CD4-positive, alpha-beta memory T cell (primary cell): ENCODE measurements around the gene KIAA0753. TPM values are rescaled to one million over a fixed set of nuclear protein-coding genes. Genes with fewer than 3 reads are reported as not detected.
"Not testable (repeated sequence)": the region's sequence is repeated elsewhere in the genome, so short reads cannot be mapped to it uniquely, and the experiment has no call there.

Experiments used
- CTCF ChIA-PET: fragments of 350-600 bp; sonication (Branson Sonifier 250); formaldehyde crosslinking; loops from one replicate; lab custom pipeline; 2021; ENCODE audit warnings: inconsistent platforms; ENCODE audit not compliant: partially characterized antibody; lab: Charles Lee
- POLR2A ChIA-PET: fragments of 350-600 bp; sonication (Branson Sonifier 250); formaldehyde crosslinking; loops from one replicate; lab custom pipeline; 2021; ENCODE audit not compliant: partially characterized antibody; lab: Charles Lee
- DNase-seq, 5 donors: peaks; one replicate each; pipeline versions ENCODE4 v3.0.0 to v3.0.0-alpha.2; 2020 to 2022; ENCODE audit warnings: mixed read lengths in 1 of 5
- H3K27ac ChIP-seq: one replicate; pipeline ENCODE4 v1.7.0; 2013; ENCODE audit warnings: low read depth, low read length
- H3K27me3 ChIP-seq: 2 replicates; pipeline ENCODE4 v1.7.0; 2013; ENCODE audit warnings: mild to moderate bottlenecking, low read length, moderate library complexity; ENCODE audit not compliant: insufficient read depth
- H3K36me3 ChIP-seq: 2 replicates; pipeline ENCODE4 v1.7.0; 2013; ENCODE audit warnings: mild to moderate bottlenecking, low read length, moderate library complexity; ENCODE audit not compliant: insufficient read depth
- H3K4me1 ChIP-seq: 2 replicates; pipeline ENCODE4 v1.7.0; 2013; ENCODE audit warnings: mild to moderate bottlenecking, low read length, moderate library complexity; ENCODE audit not compliant: insufficient read depth
- H3K4me3 ChIP-seq, 2 donors: one replicate each; pipeline ENCODE4 v1.7.0; 2013; ENCODE audit warnings: low read length in 2 of 2, mild to moderate bottlenecking in 1 of 2
- H3K9me3 ChIP-seq, 2 donors: one replicate each; pipeline ENCODE4 v1.7.0; 2013; ENCODE audit warnings: low read length in 2 of 2, control low read depth in 1 of 2; ENCODE audit not compliant: control insufficient read depth in 1 of 2
- H3K27ac Mint-ChIP-seq, 7 donors: one replicate each; pipeline ENCODE4 v1.8.0; 2020 to 2021; ENCODE audit warnings: mixed read lengths in 7 of 7, mild to moderate bottlenecking in 6 of 7, inconsistent platforms in 3 of 7, moderate library complexity in 3 of 7
- H3K27me3 Mint-ChIP-seq, 2 donors: one replicate each; pipeline ENCODE4 v1.8.0; 2020 to 2021; ENCODE audit warnings: mixed read lengths in 2 of 2
- H3K36me3 Mint-ChIP-seq, 2 donors: one replicate each; pipeline ENCODE4 v1.8.0; 2020 to 2021; ENCODE audit warnings: mixed read lengths in 2 of 2, inconsistent platforms in 1 of 2, mild to moderate bottlenecking in 1 of 2
- H3K4me1 Mint-ChIP-seq, 4 donors: one replicate each; pipeline ENCODE4 v1.8.0; 2020 to 2021; ENCODE audit warnings: mixed read lengths in 4 of 4, mild to moderate bottlenecking in 1 of 4
- H3K4me3 Mint-ChIP-seq, 8 donors: one replicate each; pipeline ENCODE4 v1.8.0; 2020 to 2021; ENCODE audit warnings: mixed read lengths in 8 of 8, mild to moderate bottlenecking in 7 of 8, moderate library complexity in 6 of 8, inconsistent platforms in 3 of 8
- H3K9me3 Mint-ChIP-seq, 8 donors: one replicate each; pipeline ENCODE4 v1.8.0; 2020 to 2021; ENCODE audit warnings: mixed read lengths in 8 of 8, mild to moderate bottlenecking in 5 of 8, inconsistent platforms in 3 of 8, moderate library complexity in 1 of 8
- intact Hi-C: fragments of 100-400 bp; cut with micrococcal nuclease; formaldehyde crosslinking; loops from one replicate; pipeline ENCODE4 v1.15.1; 2023
- polyA plus RNA-seq, 2 donors: library from polyadenylated mRNA; unstranded; fragments of 300-500 nt; fragmentation: Illumina TruSeq; gene quantifications; one replicate each; pipeline ENCODE4 v1.2.3, GENCODE V29; 2021
- total RNA-seq, 2 experiments: library from RNA; stranded (reverse); gene quantifications; one replicate each; pipeline ENCODE4 v1.2.3, GENCODE V29; 2021

Gene KIAA0753
- total and polyA plus RNA-seq, 4 experiments from 2014 or later = 1.8 to 18.6 (median 9.5) TPM

GRCh38 chr17:6602141-6602540, 38.4 kb downstream of the KIAA0753 start:
- Mint-ChIP-seq H3K4me1 (peaks cover 0 to 6% (median 0%) of the 10 kb centered on the region in 4 donors), H3K9me3 (no peaks in the 10 kb centered on the region), H3K4me3 (no peak overlapping the region), H3K27ac (no peak overlapping the region), H3K36me3 (peaks cover 66 to 83% of the 10 kb centered on the region in 2 donors), H3K27me3 (no peaks in the 10 kb centered on the region)
- no peak overlapping the region for H3K27ac ChIP-seq
- POLR2A ChIA-PET = no interaction called here
- H3K27me3 ChIP-seq = no peaks in the 10 kb centered on the region
- CTCF ChIA-PET = no interaction called here
- intact Hi-C loops = no loop called here
- H3K4me3 ChIP-seq = no peak overlapping the region
- no peaks in the 10 kb centered on the region for H3K9me3 ChIP-seq
- no peaks in the 10 kb centered on the region for H3K4me1 ChIP-seq
- no peak for DNase-seq
- H3K36me3 ChIP-seq = peaks cover 33% of the 10 kb centered on the region

GRCh38 chr17:6599364-6599763, 41.1 kb downstream of the KIAA0753 start:
- Mint-ChIP-seq H3K27ac (no peak overlapping the region), H3K27me3 (no peaks in the 10 kb centered on the region), H3K4me3 (no peak overlapping the region), H3K36me3 (peaks cover 67 to 84% of the 10 kb centered on the region in 2 donors), H3K9me3 (no peaks in the 10 kb centered on the region), H3K4me1 (peaks cover 0 to 6% (median 0%) of the 10 kb centered on the region in 4 donors)
- H3K27me3 ChIP-seq = no peaks in the 10 kb centered on the region
- ChIA-PET CTCF (no interaction called here), POLR2A (no interaction called here)
- H3K36me3 ChIP-seq = peaks cover 28% of the 10 kb centered on the region
- H3K4me1 ChIP-seq = no peaks in the 10 kb centered on the region
- no peak for DNase-seq
- H3K9me3 ChIP-seq = no peaks in the 10 kb centered on the region
- intact Hi-C loops = no loop called here
- H3K27ac ChIP-seq = no peak overlapping the region
- H3K4me3 ChIP-seq = no peak overlapping the region

- no peak overlapping the region for H3K27ac ChIP-seq
- ChIA-PET POLR2A (no interaction called here), CTCF (no interaction called here)
- no peaks in the 10 kb centered on the region for H3K27me3 ChIP-seq
- H3K36me3 ChIP-seq = peaks cover 29% of the 10 kb centered on the region
- Mint-ChIP-seq H3K27me3 (no peaks in the 10 kb centered on the region), H3K4me1 (peaks cover 0 to 1% (median 0%) of the 10 kb centered on the region in 4 donors), H3K9me3 (no peaks in the 10 kb centered on the region), H3K27ac (no peak overlapping the region), H3K4me3 (no peak overlapping the region), H3K36me3 (peaks cover 74 to 81% of the 10 kb centered on the region in 2 donors)
- H3K4me3 ChIP-seq = no peak overlapping the region
- intact Hi-C loops = no loop called here
- DNase-seq = no peak
- H3K4me1 ChIP-seq = no peaks in the 10 kb centered on the region
- H3K9me3 ChIP-seq = no peaks in the 10 kb centered on the region
Observed at GRCh38 chr17:6597727-6598126, 42.8 kb downstream of the KIAA0753 start.

- H3K9me3 ChIP-seq = no peaks in the 10 kb centered on the region
- Mint-ChIP-seq H3K9me3 (no peaks in the 10 kb centered on the region), H3K4me1 (no peaks in the 10 kb centered on the region), H3K27ac (no peak overlapping the region), H3K36me3 (peaks cover 76 to 82% of the 10 kb centered on the region in 2 donors), H3K4me3 (no peak overlapping the region), H3K27me3 (no peaks in the 10 kb centered on the region)
- ChIA-PET CTCF (no interaction called here), POLR2A (no interaction called here)
- H3K4me3 ChIP-seq = no peak overlapping the region
- H3K27me3 ChIP-seq = no peaks in the 10 kb centered on the region
- H3K4me1 ChIP-seq = no peaks in the 10 kb centered on the region
- intact Hi-C loops = no loop called here
- no peak overlapping the region for H3K27ac ChIP-seq
- H3K36me3 ChIP-seq = peaks cover 29% of the 10 kb centered on the region
- no peak for DNase-seq
Observed at GRCh38 chr17:6596941-6597340, 43.6 kb downstream of the KIAA0753 start.

GRCh38 chr17:6596511-6596910, 44.0 kb downstream of the KIAA0753 start:
- Histone ChIP-seq H3K36me3 (peaks cover 33% of the 10 kb centered on the region), H3K27ac (no peak overlapping the region), H3K4me1 (no peaks in the 10 kb centered on the region), H3K4me3 (no peak overlapping the region), H3K27me3 (no peaks in the 10 kb centered on the region), H3K9me3 (no peaks in the 10 kb centered on the region)
- Mint-ChIP-seq H3K9me3 (no peaks in the 10 kb centered on the region), H3K36me3 (peaks cover 76 to 84% of the 10 kb centered on the region in 2 donors), H3K27me3 (no peaks in the 10 kb centered on the region), H3K4me1 (no peaks in the 10 kb centered on the region), H3K27ac (no peak overlapping the region), H3K4me3 (no peak overlapping the region)
- POLR2A ChIA-PET = no interaction called here
- CTCF ChIA-PET = no interaction called here
- intact Hi-C loops = no loop called here
- no peak for DNase-seq

- H3K4me1 ChIP-seq = no peaks in the 10 kb centered on the region
- no peaks in the 10 kb centered on the region for H3K27me3 ChIP-seq
- intact Hi-C loops = no loop called here
- no peaks in the 10 kb centered on the region for H3K9me3 ChIP-seq
- no peak for DNase-seq
- Mint-ChIP-seq H3K9me3 (no peaks in the 10 kb centered on the region), H3K27ac (no peak overlapping the region), H3K4me1 (no peaks in the 10 kb centered on the region), H3K4me3 (no peak overlapping the region), H3K27me3 (no peaks in the 10 kb centered on the region), H3K36me3 (peaks cover 76 to 85% of the 10 kb centered on the region in 2 donors)
- ChIA-PET CTCF (no interaction called here), POLR2A (no interaction called here)
- H3K4me3 ChIP-seq = no peak overlapping the region
- H3K27ac ChIP-seq = no peak overlapping the region
- H3K36me3 ChIP-seq = peaks cover 37% of the 10 kb centered on the region
Observed at GRCh38 chr17:6596081-6596480, 44.4 kb downstream of the KIAA0753 start.

GRCh38 chr17:6593371-6593770, 47.1 kb downstream of the KIAA0753 start:
- H3K9me3 Mint-ChIP-seq, H3K27ac Mint-ChIP-seq, H3K4me1 ChIP-seq, CTCF ChIA-PET, H3K9me3 ChIP-seq, POLR2A ChIA-PET, intact Hi-C loops, H3K27me3 Mint-ChIP-seq, H3K4me1 Mint-ChIP-seq, H3K4me3 Mint-ChIP-seq, H3K27ac ChIP-seq, DNase-seq, H3K4me3 ChIP-seq, H3K27me3 ChIP-seq: not testable (repeated sequence)
- H3K36me3 Mint-ChIP-seq = peaks cover 74 to 82% of the 10 kb centered on the region in 2 donors
- H3K36me3 ChIP-seq = peaks cover 43% of the 10 kb centered on the region

- Histone ChIP-seq H3K36me3 (peaks cover 44% of the 10 kb centered on the region), H3K4me3 (no peak overlapping the region), H3K27me3 (no peaks in the 10 kb centered on the region), H3K27ac (no peak overlapping the region), H3K4me1 (no peaks in the 10 kb centered on the region), H3K9me3 (no peaks in the 10 kb centered on the region)
- Mint-ChIP-seq H3K4me1 (no peaks in the 10 kb centered on the region), H3K36me3 (peaks cover 77 to 85% of the 10 kb centered on the region in 2 donors), H3K9me3 (no peaks in the 10 kb centered on the region), H3K27me3 (no peaks in the 10 kb centered on the region), H3K4me3 (no peak overlapping the region), H3K27ac (peak overlapping the region in 1 of 7 donors; percentile 64)
- POLR2A ChIA-PET = no interaction called here
- no peak for DNase-seq
- intact Hi-C loops = no loop called here
- CTCF ChIA-PET = no interaction called here
Observed at GRCh38 chr17:6592173-6592572, 48.3 kb downstream of the KIAA0753 start.
